Lung (tissue), 12 donors: Measurements from ENCODE around the gene RASA3. TPM values are rescaled to one million over a fixed set of nuclear protein-coding genes. Genes with fewer than 3 reads are reported as not detected.

Source experiments
- ATAC-seq: fragments of 200-7000 bp; cut with Tn5 transposase; one replicate; pipeline ENCODE4 v1.9.1; 2020; ENCODE audit warnings: moderate number of reproducible peaks; ENCODE audit not compliant: insufficient read depth, low FRiP score
- DNase-seq, 3 donors: peaks; one replicate each; pipeline ENCODE4 v3.0.0-alpha.2; 2013 to 2017
- H3K27ac ChIP-seq, 2 donors: one replicate each; pipeline ENCODE4 v1.5.1; 2013; ENCODE audit warnings: mild to moderate bottlenecking in 2 of 2, moderate library complexity in 2 of 2, control low read depth in 1 of 2, inconsistent platforms in 1 of 2, low read depth in 1 of 2, low read length in 1 of 2
- H3K27me3 ChIP-seq, 3 donors: one replicate each; pipeline ENCODE4 v1.5.1; 2013; ENCODE audit warnings: low read length in 2 of 3; ENCODE audit not compliant: control insufficient read depth in 3 of 3, insufficient read depth in 3 of 3
- H3K36me3 ChIP-seq, 4 donors: one replicate each; pipeline ENCODE4 v1.5.1; 2013; ENCODE audit warnings: low read length in 4 of 4, mild to moderate bottlenecking in 1 of 4, moderate library complexity in 1 of 4; ENCODE audit not compliant: control insufficient read depth in 4 of 4, insufficient read depth in 4 of 4
- H3K4me1 ChIP-seq, 5 donors: one replicate each; pipeline ENCODE4 v1.5.1; 2013; ENCODE audit warnings: low read length in 5 of 5, mild to moderate bottlenecking in 2 of 5, moderate library complexity in 1 of 5; ENCODE audit not compliant: control insufficient read depth in 5 of 5, insufficient read depth in 5 of 5
- H3K4me3 ChIP-seq: one replicate; pipeline ENCODE4 v1.5.1; 2013; ENCODE audit warnings: mild to moderate bottlenecking, control low read depth, moderate library complexity
- H3K9ac ChIP-seq, 2 donors: one replicate each; pipeline ENCODE4 v1.5.1; 2013; ENCODE audit warnings: low read length in 2 of 2, control low read depth in 1 of 2; ENCODE audit not compliant: insufficient read depth in 1 of 2
- H3K9me3 ChIP-seq, 4 donors: one replicate each; pipeline ENCODE4 v1.5.1; 2013; ENCODE audit warnings: low read length in 3 of 4, mild to moderate bottlenecking in 1 of 4, moderate library complexity in 1 of 4; ENCODE audit not compliant: control insufficient read depth in 4 of 4, insufficient read depth in 3 of 4
- CTCF ChIP-seq: IDR thresholded peaks from 2 replicates; pipeline ENCODE4 v1.5.1; 2012; ENCODE audit warnings: mild to moderate bottlenecking; ENCODE audit errors: control extremely low read depth, extremely low read depth
- WGBS, 2 donors: extraction: QIAGEN DNeasy Blood & Tissue Kit; methylation state at CpG; one replicate each; pipeline ENCODE4 v1.1.7; 2013; 5-methylcytosine and 5-hydroxymethylcytosine counted together
- polyA plus RNA-seq, 2 donors: library from polyadenylated mRNA; stranded (reverse); fragments of 200-250 nt; gene quantifications; one replicate each; pipeline ENCODE4 v1.2.1, GENCODE V29; 2013
- total RNA-seq, 2 donors: library from RNA; depleted of rRNA in 1 of 2; stranded (reverse); fragments of >200 nt in 1 of 2; gene quantifications; one replicate each; pipeline ENCODE4 v1.2.1, GENCODE V29; 2014 to 2021
- donor health status: control.
- donor health status: control.
- donor health status: Bipolar disorder and iron deficiency.
- donor health status: healthy.
- donor health status: DM: yes; HTN: yes; CAD: no.

The RASA3 gene
- total and polyA plus RNA-seq, 4 donors: 7.4 to 22.8 (median 16.2) TPM

GRCh38 chr13:113967729-113968462, 164.5 kb downstream of the RASA3 start:
- Histone ChIP-seq H3K4me1 (peaks cover 0 to 8% (median 5%) of the 10 kb centered on the region in 5 donors), H3K27ac (no peak overlapping the region), H3K4me3 (no peak overlapping the region), H3K9me3 (peaks cover 0 to 5% (median under 1%) of the 10 kb centered on the region in 4 donors), H3K36me3 (peaks cover 0 to 4% (median 2%) of the 10 kb centered on the region in 4 donors), H3K9ac (no peak overlapping the region), H3K27me3 (no peaks in the 10 kb centered on the region)
- 89 to 93% methylated on average over 20 of the region's 20 CpGs for WGBS, 2 donors
- TF ChIP-seq CTCF: no peak
- ATAC-seq (no peak), DNase-seq (no peak)

DNA sequence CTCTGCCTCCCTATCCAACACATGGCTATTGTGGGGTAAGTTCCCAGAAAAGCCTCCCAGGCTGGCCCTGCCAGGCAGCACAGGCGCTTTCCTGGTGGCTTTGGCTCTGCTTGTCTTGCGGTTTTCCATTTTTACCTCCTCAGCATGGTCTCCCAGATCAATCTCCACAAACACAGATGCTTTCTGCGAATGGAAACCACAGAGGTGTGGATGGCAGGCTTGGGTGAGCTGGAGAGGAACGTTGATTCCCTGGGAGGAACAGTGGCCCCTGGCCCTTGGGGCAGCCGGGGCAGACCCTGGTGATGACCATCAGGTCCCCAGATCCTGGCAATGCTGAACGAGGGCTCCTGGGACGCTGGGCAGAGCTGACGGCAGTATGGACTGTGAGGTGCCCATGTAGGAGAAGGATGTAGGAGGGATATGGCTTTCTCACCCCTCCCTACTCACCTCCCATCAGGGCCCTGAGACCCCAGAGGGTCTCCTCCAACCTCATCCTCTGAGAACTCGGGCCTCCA, 165.2 kb downstream of the RASA3 start:
- Histone ChIP-seq H3K27ac (no peak overlapping the region), H3K9me3 (peaks cover 0 to 5% (median under 1%) of the 10 kb centered on the region in 4 donors), H3K4me1 (peaks cover 0 to 8% (median 5%) of the 10 kb centered on the region in 5 donors), H3K9ac (no peak overlapping the region), H3K27me3 (no peaks in the 10 kb centered on the region), H3K4me3 (no peak overlapping the region), H3K36me3 (peaks cover 0 to 4% (median 2%) of the 10 kb centered on the region in 4 donors)
- 93 to 96% methylated on average over 9 of the region's 9 CpGs for WGBS, 2 donors
- no peak for TF ChIP-seq CTCF
- ATAC-seq (no peak), DNase-seq (no peak)

- ATAC-seq (no peak), DNase-seq (peak in 1 of 3 donors; percentile 25)
- Histone ChIP-seq H3K4me3 (no peak overlapping the region), H3K9me3 (peaks cover 0 to 5% (median under 1%) of the 10 kb centered on the region in 4 donors), H3K9ac (no peak overlapping the region), H3K4me1 (peaks cover 0 to 5% (median under 1%) of the 10 kb centered on the region in 5 donors), H3K27me3 (no peaks in the 10 kb centered on the region), H3K36me3 (peaks cover 0 to 4% (median 2%) of the 10 kb centered on the region in 4 donors), H3K27ac (no peak overlapping the region)
- TF ChIP-seq CTCF: no peak
- 98 to 99% methylated on average over 5 of the region's 5 CpGs for WGBS, 2 donors
These were observed 166.2 kb downstream of the RASA3 start for GRCh38 chr13:113965968-113966884.
